T-helper 1 cell treated with Interleukin-12 subunit alpha and Interleukin-12 subunit beta and Interleukin-4 antibody, amounts not matched to agents 30 ng/mL and 1 ng/mL, for 36 hours (primary cell): ENCODE results near the gene ITPKB. TPM values are rescaled to one million over a fixed set of nuclear protein-coding genes. Genes with fewer than 3 reads are reported as not detected.
"Not testable (repeated sequence)": the region's sequence is repeated elsewhere in the genome, so short reads cannot be mapped to it uniquely, and the experiment has no call there.

ENCODE experiments used
- intact Hi-C: fragments of 100-400 bp; cut with micrococcal nuclease; formaldehyde crosslinking; loops from one replicate; pipeline ENCODE4 v1.15.1; 2024
- total RNA-seq: library from RNA; stranded (reverse); gene quantifications from 2 replicates; pipeline ENCODE4 v1.2.3, GENCODE V29; 2022

Gene ITPKB
- total RNA-seq, 1 donor from 2014 or later = 45.3 TPM

DNA sequence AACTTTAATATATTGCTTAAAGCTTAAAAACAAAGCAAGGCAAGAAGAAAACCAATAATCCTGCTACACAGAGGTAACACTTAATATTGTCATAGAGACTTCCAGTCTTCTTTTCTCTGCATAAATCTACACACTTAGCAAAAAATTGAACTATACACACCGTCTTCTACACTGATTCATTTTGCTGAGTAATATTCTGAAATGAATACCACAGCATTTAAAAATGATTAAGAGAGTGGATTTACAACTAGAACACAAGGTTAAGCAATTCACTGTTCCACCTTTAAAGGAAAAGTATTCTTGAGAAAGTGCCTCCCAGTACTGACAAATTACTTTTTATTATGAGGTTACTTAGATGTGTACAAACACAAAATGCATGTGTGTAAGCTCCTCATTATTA lies 22.2 kb upstream of the ITPKB start:
- intact Hi-C loops = no loop called here

GRCh38 chr1:226754793-226755533 lies 15.9 kb upstream of the ITPKB start:
- intact Hi-C loops = no loop called here

DNA sequence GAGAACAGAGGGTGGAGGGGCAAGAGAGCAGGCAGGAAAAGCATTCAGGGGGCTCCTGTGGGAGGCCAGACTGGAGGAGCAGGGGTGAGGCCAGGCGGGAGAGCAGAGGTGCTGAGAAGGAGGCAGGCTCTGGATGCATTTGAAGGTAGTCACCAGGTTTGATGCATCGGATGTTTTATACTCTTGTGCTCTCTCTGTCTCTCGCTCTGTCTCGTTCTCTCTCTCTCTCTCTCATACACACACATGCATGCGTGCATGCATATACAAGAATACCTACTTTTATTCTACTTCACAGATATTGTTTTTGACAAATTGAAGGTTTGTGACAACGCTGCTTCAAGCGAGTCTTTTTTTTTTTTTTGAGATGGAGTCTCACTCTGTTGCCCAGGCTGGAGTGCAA lies 15.0 kb upstream of the ITPKB start:
- intact Hi-C loops = no loop called here

GRCh38 chr1:226751703-226752102 lies 12.6 kb upstream of the ITPKB start:
- intact Hi-C loops = no loop called here

- intact Hi-C loops = no loop called here
These were observed 12.1 kb upstream of the ITPKB start for GRCh38 chr1:226751214-226751613.

DNA sequence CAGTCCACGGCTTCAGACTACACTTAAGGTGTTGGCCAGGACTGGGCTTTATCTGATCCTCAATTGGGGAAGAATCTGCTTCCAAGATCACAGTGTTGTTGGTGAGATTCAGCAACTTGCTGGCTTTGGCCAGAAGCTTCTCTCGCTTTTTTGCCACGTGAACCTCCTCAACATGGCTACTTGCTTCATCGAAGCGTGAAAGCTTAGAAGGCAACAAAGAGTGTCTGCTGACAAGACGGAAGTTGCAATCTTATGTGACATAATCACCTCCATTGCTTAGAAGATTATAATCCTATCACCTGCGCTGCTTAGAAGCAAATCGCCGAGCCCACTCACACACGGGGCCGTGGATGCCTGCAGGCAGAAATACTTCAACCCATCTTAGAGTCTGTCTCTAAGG lies 10.4 kb upstream of the ITPKB start:
- intact Hi-C loops = no loop called here

- intact Hi-C loops = no loop called here
These were observed 9.2 kb upstream of the ITPKB start for GRCh38 chr1:226748306-226748705.

- intact Hi-C loops = not testable (repeated sequence)
These were observed 8.6 kb upstream of the ITPKB start for GRCh38 chr1:226747519-226748263.

DNA sequence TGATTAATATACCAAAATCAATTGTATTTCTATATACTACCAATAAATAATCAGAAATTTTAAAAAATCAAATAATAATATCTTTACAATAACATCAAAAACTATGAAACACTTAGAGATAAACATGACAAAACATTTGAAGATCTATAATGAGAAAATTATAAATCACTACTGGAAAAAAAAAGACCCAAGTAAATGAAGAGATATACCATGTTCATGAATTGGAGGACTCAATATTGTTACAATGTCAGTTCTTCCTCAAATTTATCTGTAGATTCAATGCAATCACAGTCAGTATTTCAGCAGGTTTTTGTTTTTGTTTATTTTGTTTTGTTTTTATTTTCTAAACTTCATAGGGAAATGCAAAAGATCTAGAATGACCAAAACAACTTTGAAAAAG lies 4.2 kb upstream of the ITPKB start:
- intact Hi-C loops = no loop called here

- intact Hi-C loops = no loop called here
These were observed 1.9 kb upstream of the ITPKB start for GRCh38 chr1:226741009-226741408.

DNA sequence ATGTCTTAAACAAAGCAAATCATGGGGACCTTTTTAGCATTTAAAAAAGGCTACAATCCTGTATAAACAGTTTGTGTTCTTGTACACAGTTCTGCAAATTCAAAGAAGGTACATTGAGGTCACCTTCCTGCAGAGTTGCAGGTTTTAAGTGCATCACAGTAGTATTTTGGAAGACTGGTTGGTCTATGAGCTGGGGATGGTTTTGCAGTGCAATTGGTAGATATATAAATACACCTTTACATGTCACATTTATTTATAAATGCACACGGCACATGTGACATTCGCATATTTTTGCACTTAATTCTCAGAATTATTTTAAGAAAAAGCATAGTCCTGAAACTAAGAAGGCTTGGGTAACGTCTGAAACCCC lies 599 bp upstream of the ITPKB start:
- intact Hi-C loops = loop anchor here (1.0 to 10.0 kb wide), 18 partner anchors 8 to 1725 kb away; partner anchors contain the start of genes COQ8A, PARP1 and SDE2

- intact Hi-C loops = loop anchor here (2.0 to 10.0 kb wide), 4 partner anchors 86 to 1726 kb away; partner anchors contain the start of gene SDE2
These were observed 574 bp downstream of the ITPKB start for GRCh38 chr1:226738421-226738994.

DNA sequence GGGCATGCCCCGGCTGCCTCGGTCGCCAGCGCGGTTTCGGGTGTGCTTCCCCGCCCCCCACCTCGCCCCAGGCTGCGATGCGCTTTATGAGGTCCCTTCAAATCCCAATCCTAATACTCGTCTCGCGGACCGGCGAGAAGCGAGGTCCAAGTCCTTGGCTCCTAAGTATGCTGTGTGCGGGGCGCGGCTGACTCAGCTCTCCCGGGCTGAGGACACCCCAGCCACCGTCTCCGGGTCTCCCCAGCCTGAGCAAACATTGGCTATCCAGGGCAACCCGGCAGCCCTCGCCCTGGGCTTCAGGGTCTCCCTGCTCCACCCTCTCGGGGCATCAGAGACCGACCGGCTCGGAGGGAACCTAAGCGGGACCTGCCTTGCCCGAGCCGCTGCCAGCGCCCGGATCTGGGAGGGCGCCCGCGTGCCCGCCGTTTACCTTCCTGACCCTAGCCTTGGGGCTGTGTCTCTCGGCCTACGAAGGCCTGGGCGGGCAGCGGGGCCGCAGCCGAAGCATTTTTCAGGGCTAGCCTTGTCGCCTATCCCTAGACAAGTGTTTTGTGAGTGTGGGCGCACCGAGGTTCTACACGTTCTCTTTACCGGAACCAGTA lies 1.2 kb downstream of the ITPKB start:
- intact Hi-C loops = loop anchor here (2.0 to 10.0 kb wide), 4 partner anchors 85 to 1727 kb away; partner anchors contain the start of gene SDE2

GRCh38 chr1:226736908-226737818 lies 1.9 kb downstream of the ITPKB start:
- intact Hi-C loops = loop anchor here (5.0 to 10.0 kb wide), 2 partner anchors 615 to 1728 kb away; no protein-coding TSS in a partner anchor

- intact Hi-C loops = loop anchor here (5.0 to 10.0 kb wide), 2 partner anchors 614 to 1729 kb away; no protein-coding TSS in a partner anchor
These were observed 2.8 kb downstream of the ITPKB start for GRCh38 chr1:226736001-226736907.

- intact Hi-C loops = loop anchor here (5.0 to 10.0 kb wide), 2 partner anchors 613 to 1729 kb away; no protein-coding TSS in a partner anchor
These were observed 3.5 kb downstream of the ITPKB start for GRCh38 chr1:226735576-226735975.

GRCh38 chr1:226734611-226735153 lies 4.4 kb downstream of the ITPKB start:
- intact Hi-C loops = loop anchor here (5.0 to 10.0 kb wide), 2 partner anchors 612 to 1730 kb away; no protein-coding TSS in a partner anchor

GRCh38 chr1:226733876-226734275 lies 5.2 kb downstream of the ITPKB start:
- intact Hi-C loops = loop anchor here (1.0 to 10.0 kb wide), 3 partner anchors 10 to 1731 kb away; no protein-coding TSS in a partner anchor

- intact Hi-C loops = loop anchor here (1.0 to 10.0 kb wide), 3 partner anchors 9 to 1731 kb away; no protein-coding TSS in a partner anchor
These were observed 5.8 kb downstream of the ITPKB start for GRCh38 chr1:226733304-226733703.
